ENCODE data around the gene TMEM31. TPM values are rescaled to one million over a fixed set of nuclear protein-coding genes. Genes with fewer than 3 reads are reported as not detected.

The TMEM31 gene
- total RNA-seq, 1 experiment from 2014 or later, result 0.40 TPM

DNA sequence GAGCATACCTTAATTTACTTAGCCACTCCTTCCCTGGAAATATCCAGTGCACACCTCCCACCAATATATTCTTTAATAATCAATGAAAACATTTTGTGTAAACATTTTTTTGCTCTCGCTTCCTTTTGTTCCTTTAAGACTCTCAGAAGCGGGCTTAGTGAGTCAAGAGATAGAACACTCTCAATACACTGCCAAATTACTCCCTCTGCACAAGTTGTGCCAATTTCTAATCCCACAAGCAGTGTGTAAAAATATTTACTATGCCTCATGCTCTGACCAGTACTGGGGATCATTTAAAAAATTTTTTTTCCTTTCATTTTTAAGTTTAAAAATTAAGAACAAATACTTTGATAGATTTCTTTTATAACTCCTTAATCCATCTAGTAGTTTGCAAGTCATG, 29.3 kb upstream of the TMEM31 start:
- Histone ChIP-seq H3K79me2 (ENCODE audit: low read length) (peaks cover 66% of the 10 kb centered on the region), H3K9ac (ENCODE audit: low read length) (no peak overlapping the region), H3K9me2 (replicated peaks; ENCODE audit: low read length) (no peaks in the 10 kb centered on the region), H3K27ac (ENCODE audit: low read length) (no peak overlapping the region), H3K36me3 (ENCODE audit: low read depth, low read length) (peaks cover 80% of the 10 kb centered on the region), H2AFZ (ENCODE audit: low read length) (no peak overlapping the region), H3K9me3 (ENCODE audit: low read length) (no peaks in the 10 kb centered on the region), H3K4me3 (ENCODE audit: low read length) (no peak overlapping the region), H3K4me1 (ENCODE audit: insufficient read depth, low read length) (peaks cover 36% of the 10 kb centered on the region), H3K4me2 (ENCODE audit: low read length) (no peak overlapping the region), H3K27me3 (ENCODE audit: low read length) (no peaks in the 10 kb centered on the region), H4K20me1 (ENCODE audit: low read length) (peaks cover 39% of the 10 kb centered on the region), H3F3A (ENCODE audit: low read length, unreplicated experiment) (peaks cover 15% of the 10 kb centered on the region)
- intact Hi-C loops (cut with micrococcal nuclease), result no loop called here
- ATAC-seq (no peak), DNase-seq (no peak)
- ChIA-PET POLR2A (ENCODE audit: unreplicated experiment) (no interaction called here), CTCF (no interaction called here)
- TF ChIP-seq, protein P1, sequence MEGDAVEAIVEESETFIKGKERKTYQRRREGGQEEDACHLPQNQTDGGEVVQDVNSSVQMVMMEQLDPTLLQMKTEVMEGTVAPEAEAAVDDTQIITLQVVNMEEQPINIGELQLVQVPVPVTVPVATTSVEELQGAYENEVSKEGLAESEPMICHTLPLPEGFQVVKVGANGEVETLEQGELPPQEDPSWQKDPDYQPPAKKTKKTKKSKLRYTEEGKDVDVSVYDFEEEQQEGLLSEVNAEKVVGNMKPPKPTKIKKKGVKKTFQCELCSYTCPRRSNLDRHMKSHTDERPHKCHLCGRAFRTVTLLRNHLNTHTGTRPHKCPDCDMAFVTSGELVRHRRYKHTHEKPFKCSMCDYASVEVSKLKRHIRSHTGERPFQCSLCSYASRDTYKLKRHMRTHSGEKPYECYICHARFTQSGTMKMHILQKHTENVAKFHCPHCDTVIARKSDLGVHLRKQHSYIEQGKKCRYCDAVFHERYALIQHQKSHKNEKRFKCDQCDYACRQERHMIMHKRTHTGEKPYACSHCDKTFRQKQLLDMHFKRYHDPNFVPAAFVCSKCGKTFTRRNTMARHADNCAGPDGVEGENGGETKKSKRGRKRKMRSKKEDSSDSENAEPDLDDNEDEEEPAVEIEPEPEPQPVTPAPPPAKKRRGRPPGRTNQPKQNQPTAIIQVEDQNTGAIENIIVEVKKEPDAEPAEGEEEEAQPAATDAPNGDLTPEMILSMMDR (conservative IDR thresholded peaks at IDR 0.05; ENCODE audit: low read depth, low read length), result no peak
- BruUV-seq (replicated peaks), result no TSS peak

DNA sequence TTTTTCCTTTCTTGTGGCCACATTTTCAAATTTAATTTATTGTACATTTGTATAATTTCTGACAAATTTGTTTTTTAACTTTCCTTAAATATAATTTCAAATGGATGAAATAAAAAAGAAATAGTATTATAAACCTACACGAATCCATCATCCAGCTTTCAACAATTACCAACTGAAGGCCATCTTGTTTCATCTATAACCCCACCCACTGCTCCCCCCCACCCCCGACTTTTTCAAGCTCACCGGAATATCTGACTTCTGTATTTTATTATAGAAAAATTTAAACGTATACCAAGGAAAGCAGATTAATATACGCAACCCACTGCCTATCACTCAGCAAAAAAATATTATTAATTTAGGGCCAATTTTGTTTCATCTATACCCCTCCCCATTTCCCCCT, 25.3 kb upstream of the TMEM31 start:
- H3K4me3 ChIP-seq (ENCODE audit: low read length), result peak overlapping the region; percentile 97
- TF ChIP-seq EZH2 (IDR thresholded peaks at IDR 0.05; ENCODE audit: low read length, unreplicated experiment), result no peak
- TF ChIP-seq, protein P1 (conservative IDR thresholded peaks at IDR 0.05; ENCODE audit: low read depth, low read length), result no peak
- TF ChIP-seq EZH2phosphoT487 (IDR thresholded peaks at IDR 0.05; ENCODE audit: borderline replicate concordance, low read length), result no peak
- H3K27me3 ChIP-seq (ENCODE audit: low read length), result no peaks in the 10 kb centered on the region
- ATAC-seq (no peak), DNase-seq (no peak)
- H3K79me2 ChIP-seq (ENCODE audit: low read length), result peaks cover 50% of the 10 kb centered on the region
- BruUV-seq (replicated peaks), result no TSS peak
- no peaks in the 10 kb centered on the region for H3K9me2 ChIP-seq (replicated peaks; ENCODE audit: low read length)
- POLR2A ChIA-PET (ENCODE audit: unreplicated experiment), result interaction anchor here (0.6 kb wide), 1 partner anchor 108 kb away, joined by 6 read pairs; no protein-coding TSS in a partner anchor
- peaks cover 6% of the 10 kb centered on the region for H3F3A ChIP-seq (ENCODE audit: low read length, unreplicated experiment)
- peaks cover 23% of the 10 kb centered on the region for H4K20me1 ChIP-seq (ENCODE audit: low read length)
- CTCF ChIA-PET, result no interaction called here
- no peaks in the 10 kb centered on the region for H3K9me3 ChIP-seq (ENCODE audit: low read length)
- no peak overlapping the region for H2AFZ ChIP-seq (ENCODE audit: low read length)
- H3K4me1 ChIP-seq (ENCODE audit: insufficient read depth, low read length), result peaks cover 26% of the 10 kb centered on the region
- H3K4me2 ChIP-seq (ENCODE audit: low read length), result peak overlapping the region; percentile 93
- peak overlapping the region; percentile 99 for H3K9ac ChIP-seq (ENCODE audit: low read length)
- peak overlapping the region; percentile 98 for H3K27ac ChIP-seq (ENCODE audit: low read length)
- intact Hi-C loops (cut with micrococcal nuclease), result loop anchor here (5.0 kb wide), 2 partner anchors 73 to 232 kb away; no protein-coding TSS in a partner anchor
- peaks cover 49% of the 10 kb centered on the region for H3K36me3 ChIP-seq (ENCODE audit: low read depth, low read length)

DNA sequence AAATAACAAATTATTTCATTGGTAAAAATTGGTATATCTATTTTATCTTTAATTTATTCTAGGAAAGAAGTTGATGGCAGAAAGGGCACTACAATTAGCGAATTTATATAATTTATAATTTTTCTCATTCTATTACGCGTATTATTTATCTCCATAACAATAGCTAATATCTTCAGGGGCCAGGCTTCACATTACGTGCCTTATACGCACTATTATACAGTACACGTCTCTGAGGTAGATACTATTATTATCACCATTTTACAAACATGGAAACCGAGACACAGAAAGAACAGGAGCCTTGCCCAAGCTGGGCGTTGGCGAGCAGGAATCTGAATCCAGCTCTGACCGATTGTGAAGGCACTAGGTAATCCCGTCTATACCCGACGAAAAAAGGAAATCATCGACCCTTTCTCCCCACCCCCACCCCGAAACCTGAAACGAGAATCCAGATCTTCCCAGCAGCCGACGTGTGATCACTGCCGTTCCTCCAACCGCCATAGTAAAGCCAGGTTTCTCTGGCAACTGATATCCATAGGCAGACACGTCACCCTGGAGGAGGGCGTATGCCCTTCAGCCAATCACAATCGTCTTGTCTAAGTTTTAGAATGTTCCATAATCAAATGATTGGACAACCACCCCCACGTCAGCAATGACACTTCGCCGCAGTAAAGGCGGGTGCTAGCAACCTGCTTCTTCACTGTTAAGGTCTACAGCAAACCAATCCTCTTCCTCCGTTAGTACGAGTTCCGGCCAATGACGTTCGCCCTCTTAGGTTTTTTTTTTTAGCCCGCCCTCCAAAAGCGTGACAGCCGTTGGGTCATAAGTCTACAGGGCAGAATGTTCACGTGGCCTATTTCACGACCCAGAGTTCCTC, 24.3 kb upstream of the TMEM31 start, which contains the start of gene MORF4L2:
MORF4L2 (minus strand) TSS at position 501 of the 874 bp plus-strand sequence. CDS start 9,672 bp downstream, outside the sequence.
- peak within 1 kb of the TSS; percentile 98 for H3K27ac ChIP-seq (ENCODE audit: low read length)
- ATAC-seq (peak; percentile 83), DNase-seq (peak; percentile 97)
- peaks cover 23% of the 10 kb centered on the region for H4K20me1 ChIP-seq (ENCODE audit: low read length)
- BruUV-seq (replicated peaks), result TSS peak; percentile 67
- intact Hi-C loops (cut with micrococcal nuclease), result loop anchor here (2.0 to 5.0 kb wide), 4 partner anchors 48 to 231 kb away; no protein-coding TSS in a partner anchor
- peaks cover 47% of the 10 kb centered on the region for H3K79me2 ChIP-seq (ENCODE audit: low read length)
- peak within 1 kb of the TSS; percentile 99 for H3K9ac ChIP-seq (ENCODE audit: low read length)
- H3K4me1 ChIP-seq (ENCODE audit: insufficient read depth, low read length), result peaks cover 22% of the 10 kb centered on the region
- H3K27me3 ChIP-seq (ENCODE audit: low read length), result no peaks in the 10 kb centered on the region
- CTCF ChIA-PET, result interaction anchor here (0.6 to 1.0 kb wide), 3 partner anchors 88 to 507 kb away, joined by 3 to 23 read pairs (median 3); no protein-coding TSS in a partner anchor
- no peaks in the 10 kb centered on the region for H3K9me3 ChIP-seq (ENCODE audit: low read length)
- POLR2A ChIA-PET (ENCODE audit: unreplicated experiment), result interaction anchor here (0.6 to 1.0 kb wide), 4 partner anchors 56 to 147 kb away, joined by 3 to 14 read pairs (median 4); no protein-coding TSS in a partner anchor
- peak within 1 kb of the TSS; percentile 82 for H2AFZ ChIP-seq (ENCODE audit: low read length)
- H3K4me3 ChIP-seq (ENCODE audit: low read length), result peak within 1 kb of the TSS; percentile 97
- peaks cover 39% of the 10 kb centered on the region for H3K36me3 ChIP-seq (ENCODE audit: low read depth, low read length)
- TF ChIP-seq EZH2 (IDR thresholded peaks at IDR 0.05; ENCODE audit: low read length, unreplicated experiment), result no peak
- TF ChIP-seq, protein P1 (conservative IDR thresholded peaks at IDR 0.05; ENCODE audit: low read depth, low read length), result no peak
- TF ChIP-seq EZH2phosphoT487 (IDR thresholded peaks at IDR 0.05; ENCODE audit: borderline replicate concordance, low read length), result no peak
- peak within 1 kb of the TSS; percentile 93 for H3K4me2 ChIP-seq (ENCODE audit: low read length)
- H3K9me2 ChIP-seq (replicated peaks; ENCODE audit: low read length), result no peaks in the 10 kb centered on the region
- peaks cover 3% of the 10 kb centered on the region for H3F3A ChIP-seq (ENCODE audit: low read length, unreplicated experiment)

Measured in PC-3 (cell line).